Spinal cord (tissue), 10 donors: Measurements from ENCODE around the gene AIMP2. TPM values are rescaled to one million over a fixed set of nuclear protein-coding genes. Genes with fewer than 3 reads are reported as not detected.

Experiments
- DNase-seq, 6 donors: peaks; one replicate each; pipeline versions ENCODE4 v3.0.0 to v3.0.0-alpha.2; 2013 to 2015; ENCODE audit warnings: low spot score in 6 of 6, low read depth in 4 of 6
- H3K27ac ChIP-seq: one replicate; pipeline ENCODE4 v1.5.1; 2013; ENCODE audit warnings: low read depth, low read length, control low read depth
- H3K27me3 ChIP-seq: one replicate; pipeline ENCODE4 v1.6.1; 2013; ENCODE audit warnings: low read length; ENCODE audit not compliant: control insufficient read depth, insufficient read depth
- H3K36me3 ChIP-seq: one replicate; pipeline ENCODE4 v1.6.1; 2013; ENCODE audit warnings: low read length; ENCODE audit not compliant: control insufficient read depth, insufficient read depth
- H3K4me1 ChIP-seq: one replicate; pipeline ENCODE4 v1.6.1; 2013; ENCODE audit warnings: low read length; ENCODE audit not compliant: control insufficient read depth, insufficient read depth
- H3K4me3 ChIP-seq: one replicate; pipeline ENCODE4 v1.5.1; 2013; ENCODE audit warnings: low read depth, low read length, control low read depth
- H3K9me3 ChIP-seq: one replicate; pipeline ENCODE4 v1.6.1; 2013; ENCODE audit warnings: low read length; ENCODE audit not compliant: control insufficient read depth, insufficient read depth
- WGBS: methylation state at CpG from one replicate; pipeline ENCODE4 v1.1.5; 2013; ENCODE audit warnings: missing lambda C conversion rate; ENCODE audit not compliant: insufficient coverage; 5-methylcytosine and 5-hydroxymethylcytosine counted together
- polyA plus RNA-seq, 2 donors: library from polyadenylated mRNA; unstranded; fragments of 120-200 nt; gene quantifications; one replicate each; pipeline ENCODE4 v1.2.1, GENCODE V29; 2013; ENCODE audit not compliant: insufficient read length in 2 of 2
- total RNA-seq, 2 donors: library from RNA; depleted of rRNA in 1 of 2; stranded (reverse); fragments of 120-200 nt in 1 of 2; fragments of >200 nt in 1 of 2; gene quantifications; one replicate each; pipeline versions ENCODE4 v1.2.3 to v1.2.4, GENCODE V29; 2013 to 2014
- donor health status: healthy.

Gene AIMP2
- total and polyA plus RNA-seq, 4 donors: 25.3 to 38.6 (median 26.8) TPM

DNA sequence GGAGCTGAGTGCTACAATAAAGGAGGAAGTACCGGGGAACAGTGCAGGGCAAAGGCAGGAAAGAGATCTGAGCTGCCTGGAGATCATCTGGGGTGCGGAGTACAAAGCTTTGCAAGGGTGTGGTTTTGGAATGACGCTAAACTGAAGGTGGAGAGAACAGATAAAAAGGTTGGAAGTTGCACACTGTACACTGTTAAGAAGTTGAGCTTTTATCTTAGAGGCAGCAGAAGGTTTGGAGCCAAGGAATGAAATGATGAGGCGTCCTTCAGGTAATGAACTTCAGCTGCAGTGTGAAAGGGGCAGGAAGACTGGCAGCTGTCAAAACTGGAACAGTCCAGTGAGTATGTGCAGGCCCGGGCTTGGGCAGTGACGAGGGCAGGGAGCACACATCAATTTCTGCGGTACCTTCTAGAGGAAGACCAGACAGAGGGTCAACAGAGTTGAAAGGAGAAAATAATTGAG lies 14.9 kb downstream of the AIMP2 start:
- Histone ChIP-seq H3K36me3 (peaks cover 87% of the 10 kb centered on the region), H3K27me3 (no peaks in the 10 kb centered on the region), H3K4me3 (no peak overlapping the region), H3K9me3 (no peaks in the 10 kb centered on the region), H3K27ac (no peak overlapping the region), H3K4me1 (peaks cover 4% of the 10 kb centered on the region)
- no peak for DNase-seq
- WGBS: 98% methylated on average over 7 of the region's 7 CpGs

DNA sequence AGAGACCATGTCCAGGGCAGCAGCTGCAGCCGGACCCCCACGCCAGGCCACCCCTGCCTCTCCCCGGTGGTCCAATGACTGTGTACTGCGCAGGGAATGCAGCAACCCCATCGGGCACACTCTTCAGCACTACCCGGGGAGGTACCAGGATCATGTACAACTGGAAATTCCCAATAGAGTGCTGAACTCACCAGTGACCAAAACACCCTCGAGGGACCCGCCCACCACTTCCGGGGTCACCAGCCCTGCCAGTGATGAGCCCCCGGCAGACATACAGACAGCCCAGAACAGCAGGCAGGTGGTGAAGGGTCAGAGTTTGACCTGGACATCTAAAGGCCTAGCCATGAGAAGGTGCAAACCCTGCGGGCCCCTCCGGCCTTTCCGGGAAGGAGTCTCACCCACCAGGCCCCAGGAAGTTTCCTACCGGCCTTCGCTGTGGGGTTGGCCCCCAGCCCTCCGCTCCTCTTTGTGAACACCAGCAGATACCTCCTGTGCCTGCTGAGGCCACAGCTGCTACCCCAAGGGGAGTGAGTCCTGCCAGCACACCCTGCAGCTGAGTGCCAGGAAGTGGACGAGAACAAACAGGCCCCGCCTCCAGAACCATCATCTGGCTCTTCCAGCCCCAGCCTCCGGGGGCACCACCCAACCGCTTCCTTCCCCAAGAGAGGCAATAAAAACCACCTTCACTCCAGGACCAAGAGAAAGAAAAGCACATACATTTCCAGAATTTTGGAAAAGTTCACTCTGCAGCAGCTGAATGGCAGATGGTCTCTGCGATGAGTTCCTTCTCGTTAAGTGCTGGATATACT lies 17.1 kb downstream of the AIMP2 start:
- peaks cover 80% of the 10 kb centered on the region for H3K36me3 ChIP-seq
- 81% methylated on average over 18 of the region's 22 CpGs for WGBS
- no peaks in the 10 kb centered on the region for H3K27me3 ChIP-seq
- peaks cover 4% of the 10 kb centered on the region for H3K4me1 ChIP-seq
- DNase-seq: no peak
- H3K9me3 ChIP-seq: no peaks in the 10 kb centered on the region
- H3K4me3 ChIP-seq: no peak overlapping the region
- no peak overlapping the region for H3K27ac ChIP-seq

DNA sequence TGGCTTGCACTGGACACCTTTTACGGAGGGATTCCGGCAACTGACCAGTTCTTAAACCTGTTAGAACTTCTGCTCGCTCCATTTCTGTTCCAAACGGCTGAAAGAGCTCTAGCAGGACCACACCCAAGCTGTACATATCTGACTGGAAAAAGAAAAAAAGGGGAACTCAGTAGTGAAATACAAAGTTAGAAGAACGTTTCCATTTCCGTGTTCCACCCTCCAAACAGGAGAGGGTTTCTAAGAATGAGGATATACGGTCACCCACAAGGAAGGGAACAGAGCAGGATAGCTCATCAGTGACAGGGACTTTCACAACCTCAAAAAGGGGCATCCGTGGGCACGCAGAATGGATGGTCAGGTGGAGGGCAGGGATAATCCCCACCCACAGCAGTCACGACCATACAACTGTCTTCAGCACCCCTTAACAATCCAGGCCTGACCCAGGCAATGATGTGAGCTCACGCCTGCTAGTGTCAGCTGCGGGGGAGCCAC lies 17.8 kb downstream of the AIMP2 start:
- WGBS: 90% methylated on average over 8 of the region's 12 CpGs
- Histone ChIP-seq H3K36me3 (peaks cover 79% of the 10 kb centered on the region), H3K4me1 (peaks cover 4% of the 10 kb centered on the region), H3K4me3 (no peak overlapping the region), H3K9me3 (no peaks in the 10 kb centered on the region), H3K27me3 (no peaks in the 10 kb centered on the region), H3K27ac (no peak overlapping the region)
- no peak for DNase-seq

DNA sequence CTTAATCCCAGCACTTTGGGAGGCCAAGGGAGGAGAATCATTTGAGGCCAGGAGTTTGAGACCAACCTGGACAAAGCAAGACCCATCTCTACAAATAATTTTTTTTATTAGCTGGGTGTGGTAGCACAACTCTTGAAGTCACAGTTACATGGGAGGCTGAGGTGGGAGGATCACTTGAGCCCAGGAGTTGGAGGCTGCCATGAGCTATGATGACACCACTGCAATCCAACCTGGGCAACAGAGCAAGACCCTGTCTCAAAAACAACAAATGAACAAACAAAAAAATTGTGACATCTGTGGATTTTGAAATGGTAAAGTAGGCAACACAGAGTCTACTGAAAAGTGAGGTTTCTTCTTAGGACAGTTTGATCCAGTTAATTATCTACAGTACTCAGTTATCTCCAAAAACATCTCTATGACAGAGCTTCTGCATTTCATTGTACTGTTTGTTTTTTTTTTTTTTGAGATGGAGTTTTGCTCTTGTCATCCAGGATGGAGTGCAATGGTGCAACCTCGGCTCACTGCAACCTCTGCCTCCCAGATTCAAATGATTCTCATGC lies 18.8 kb downstream of the AIMP2 start:
- H3K36me3 ChIP-seq: peaks cover 75% of the 10 kb centered on the region
- DNase-seq: no peak
- whole genome bisulfite sequencing: no CpG with 5 or more reads among the region's 1 CpG
- no peaks in the 10 kb centered on the region for H3K27me3 ChIP-seq
- H3K27ac ChIP-seq: no peak overlapping the region
- peaks cover 4% of the 10 kb centered on the region for H3K4me1 ChIP-seq
- H3K9me3 ChIP-seq: no peaks in the 10 kb centered on the region
- H3K4me3 ChIP-seq: no peak overlapping the region

- H3K36me3 ChIP-seq: peaks cover 71% of the 10 kb centered on the region
- H3K9me3 ChIP-seq: no peaks in the 10 kb centered on the region
- H3K4me1 ChIP-seq: peaks cover 4% of the 10 kb centered on the region
- no peak overlapping the region for H3K27ac ChIP-seq
- no peak for DNase-seq
- no peak overlapping the region for H3K4me3 ChIP-seq
- 94% methylated on average over 3 of the region's 5 CpGs for WGBS
- no peaks in the 10 kb centered on the region for H3K27me3 ChIP-seq
These were observed 19.5 kb downstream of the AIMP2 start for GRCh38 chr7:6028563-6028962.

DNA sequence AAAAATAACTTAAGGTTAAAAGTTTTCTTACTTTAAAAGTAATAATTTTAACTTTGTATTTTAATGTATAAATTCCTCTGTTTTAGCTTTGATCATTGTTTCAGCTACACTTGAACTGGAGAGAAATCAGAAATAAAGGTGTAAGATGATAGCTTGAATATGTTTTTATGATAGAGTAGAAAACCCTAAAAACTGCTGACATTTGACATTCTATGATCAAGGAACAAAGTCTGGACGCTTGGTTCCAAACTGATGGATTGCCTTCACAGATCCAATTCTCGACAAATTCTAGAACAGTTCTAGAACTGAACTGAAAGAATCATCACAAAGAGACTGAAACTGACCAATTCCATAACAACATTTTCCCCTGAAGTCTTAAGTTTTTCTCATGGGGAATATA lies 21.9 kb downstream of the AIMP2 start, which contains the start of gene ANKRD61:
TSS of gene ANKRD61 (plus strand) at position 389 of the 400 bp plus-strand sequence. CDS start at position 389, 0 bp downstream.
- H3K27me3 ChIP-seq: no peaks in the 10 kb centered on the region
- no peak within 1 kb of the TSS for H3K4me3 ChIP-seq
- no peak within 1 kb of the TSS for H3K27ac ChIP-seq
- WGBS: 90% methylated on average over 2 of the region's 2 CpGs
- no peaks in the 10 kb centered on the region for H3K9me3 ChIP-seq
- peaks cover 69% of the 10 kb centered on the region for H3K36me3 ChIP-seq
- DNase-seq: no peak
- H3K4me1 ChIP-seq: peaks cover 4% of the 10 kb centered on the region

GRCh38 chr7:6031567-6031966 lies 22.5 kb downstream of the AIMP2 start:
- no peak for DNase-seq
- Histone ChIP-seq H3K36me3 (peaks cover 63% of the 10 kb centered on the region), H3K27ac (no peak overlapping the region), H3K27me3 (no peaks in the 10 kb centered on the region), H3K4me1 (no peaks in the 10 kb centered on the region), H3K9me3 (no peaks in the 10 kb centered on the region), H3K4me3 (no peak overlapping the region)
- 96% methylated on average over 2 of the region's 3 CpGs for WGBS

GRCh38 chr7:6032167-6032566 lies 23.1 kb downstream of the AIMP2 start:
- Histone ChIP-seq H3K27ac (no peak overlapping the region), H3K27me3 (no peaks in the 10 kb centered on the region), H3K4me1 (no peaks in the 10 kb centered on the region), H3K36me3 (peaks cover 62% of the 10 kb centered on the region), H3K9me3 (no peaks in the 10 kb centered on the region), H3K4me3 (no peak overlapping the region)
- 100% methylated on average over 2 of the region's 5 CpGs for WGBS
- no peak for DNase-seq

DNA sequence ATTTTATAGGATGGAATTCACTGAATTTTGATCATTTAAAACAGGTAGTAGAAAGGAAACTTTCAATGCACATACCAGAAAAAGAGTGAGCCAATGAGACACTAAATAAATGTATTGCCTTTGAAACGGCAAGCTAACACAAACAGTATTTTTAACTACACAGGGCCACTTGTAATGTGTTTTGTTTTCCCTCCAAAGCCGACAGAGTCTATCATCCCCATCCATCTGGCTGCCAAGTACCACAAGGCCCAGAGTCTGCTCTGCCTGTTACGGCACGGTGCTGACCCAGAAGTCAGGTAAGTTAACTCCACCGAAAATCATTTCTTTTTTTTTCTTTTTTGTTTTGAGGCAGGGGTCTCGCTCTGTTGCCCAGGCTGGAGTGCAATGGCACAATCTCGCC lies 23.6 kb downstream of the AIMP2 start:
- no peak overlapping the region for H3K27ac ChIP-seq
- H3K27me3 ChIP-seq: no peaks in the 10 kb centered on the region
- DNase-seq: no peak
- WGBS: 94% methylated on average over 4 of the region's 7 CpGs
- no peak overlapping the region for H3K4me3 ChIP-seq
- H3K36me3 ChIP-seq: peaks cover 58% of the 10 kb centered on the region
- H3K4me1 ChIP-seq: no peaks in the 10 kb centered on the region
- no peaks in the 10 kb centered on the region for H3K9me3 ChIP-seq

DNA sequence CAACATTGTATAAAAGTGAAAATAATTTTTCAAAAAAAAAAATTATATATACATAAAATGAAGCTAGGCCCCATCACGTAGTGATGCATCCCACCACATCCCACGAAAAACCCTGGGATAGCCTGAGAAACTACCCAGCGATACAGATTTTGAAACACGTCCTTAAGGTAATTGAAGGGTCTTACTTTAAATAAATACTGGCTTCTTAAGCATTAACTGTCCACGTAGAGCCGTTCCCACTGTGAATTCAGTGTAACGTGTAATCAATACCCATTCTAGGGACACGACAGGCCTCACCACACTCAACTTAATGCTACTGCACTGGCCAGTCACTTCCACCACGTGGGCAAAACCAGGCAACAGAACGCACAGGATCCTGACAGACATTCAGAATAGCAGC lies 26.1 kb downstream of the AIMP2 start:
- H3K4me3 ChIP-seq: no peak overlapping the region
- no peaks in the 10 kb centered on the region for H3K27me3 ChIP-seq
- no peak for DNase-seq
- WGBS: 94% methylated on average over 8 of the region's 10 CpGs
- H3K4me1 ChIP-seq: no peaks in the 10 kb centered on the region
- H3K27ac ChIP-seq: no peak overlapping the region
- no peaks in the 10 kb centered on the region for H3K9me3 ChIP-seq
- peaks cover 60% of the 10 kb centered on the region for H3K36me3 ChIP-seq
